ENCODE results near the gene CDKAL1. TPM values are rescaled to one million over a fixed set of nuclear protein-coding genes. Genes with fewer than 3 reads are reported as not detected.
"Not testable (repeated sequence)": the region's sequence is repeated elsewhere in the genome, so short reads cannot be mapped to it uniquely, and the experiment has no call there.

Gene CDKAL1
- total RNA-seq, 1 donor from 2014 or later: 12.2 TPM

DNA sequence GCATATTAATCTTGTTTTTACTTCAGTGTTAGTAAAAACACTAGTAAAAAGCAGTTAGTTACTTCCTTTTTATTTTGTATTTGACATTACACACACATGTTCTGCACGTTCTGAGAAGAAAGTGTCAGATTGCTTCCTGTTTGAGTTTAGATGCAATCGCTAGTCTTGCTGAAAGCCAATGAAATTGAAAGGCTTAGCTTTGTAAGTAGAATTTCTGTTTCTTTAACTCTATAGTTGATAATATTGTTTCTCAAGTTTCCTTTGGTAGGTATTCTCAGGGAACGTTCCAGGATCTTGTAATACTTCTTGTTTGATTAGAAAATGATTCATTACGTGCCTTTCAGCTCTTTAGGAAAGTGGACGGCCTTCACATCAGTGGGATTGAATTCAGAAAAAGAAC lies 55.0 kb downstream of the CDKAL1 start:
- no peak overlapping the region for H3K4me3 ChIP-seq (ENCODE audit: low read depth, low read length)
- no peak for TF ChIP-seq CTCF (conservative IDR thresholded peaks at IDR 0.05; ENCODE audit: low read depth, low read length)
- DNase-seq (ENCODE audit: low read depth): no peak

DNA sequence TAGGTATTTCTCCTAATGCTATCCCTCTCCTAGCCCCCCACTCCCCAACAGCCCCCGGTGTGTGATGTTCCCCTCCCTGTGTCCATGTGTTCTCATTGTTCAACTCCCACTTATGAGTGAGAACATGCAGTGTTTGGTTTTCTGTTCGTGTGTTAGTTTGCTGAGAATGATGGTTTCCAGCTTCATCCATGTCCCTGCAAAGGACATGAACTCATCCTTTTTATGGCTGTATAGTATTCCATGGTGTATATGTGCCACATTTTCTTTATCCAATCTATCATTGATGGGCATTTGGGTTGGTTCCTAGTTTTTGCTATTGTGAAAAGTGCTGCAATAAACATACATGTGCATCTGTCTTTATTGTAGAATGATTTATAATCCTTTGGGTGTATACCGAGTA lies 56.2 kb downstream of the CDKAL1 start:
- not testable (repeated sequence) for DNase-seq (ENCODE audit: low read depth)

GRCh38 chr6:20594299-20594853 lies 60.1 kb downstream of the CDKAL1 start:
- DNase-seq (ENCODE audit: low read depth); H3K4me3 ChIP-seq (ENCODE audit: low read depth, low read length): not testable (repeated sequence)

More for the DNA sequence above, 56.2 kb downstream of the CDKAL1 start:
- H3K4me3 ChIP-seq (ENCODE audit: low read depth, low read length): not testable (repeated sequence)

DNA sequence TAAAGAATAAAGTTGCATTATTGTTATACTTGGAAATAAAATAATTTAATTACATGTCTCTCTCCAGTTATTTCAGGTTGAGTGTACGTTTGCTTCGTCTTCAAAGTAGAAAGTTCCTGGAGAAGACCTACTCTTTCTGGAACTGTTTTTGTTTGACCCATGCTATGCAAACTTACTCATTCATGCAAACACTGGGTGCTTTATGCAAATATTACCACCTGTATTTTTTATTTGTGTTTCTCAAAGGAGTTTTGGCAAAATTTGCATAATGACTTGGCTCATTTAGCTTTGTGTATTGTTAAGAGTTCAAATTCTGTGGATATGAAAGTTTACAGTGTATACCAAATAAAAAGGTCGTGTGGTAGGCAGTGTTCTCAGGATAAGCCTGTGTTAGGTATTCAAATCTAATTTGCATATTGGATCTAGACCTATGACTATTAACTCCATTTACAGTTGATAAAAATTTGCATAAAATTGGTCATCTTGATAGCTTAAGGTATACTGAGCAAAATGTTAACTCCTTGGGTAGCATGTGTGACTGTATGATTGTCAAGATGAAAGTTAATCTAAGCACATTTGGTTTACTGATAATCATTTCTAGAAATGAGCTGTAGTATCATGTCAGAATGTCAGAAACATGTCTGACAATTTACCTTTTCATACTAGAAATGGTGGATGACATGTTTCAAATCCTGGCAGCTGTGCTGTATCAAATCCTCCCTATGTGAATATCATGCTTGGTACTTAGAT lies 65.2 kb downstream of the CDKAL1 start:
- H3K4me3 ChIP-seq (ENCODE audit: low read depth, low read length): no peak overlapping the region
- DNase-seq (ENCODE audit: low read depth): no peak
- TF ChIP-seq CTCF (conservative IDR thresholded peaks at IDR 0.05; ENCODE audit: low read depth, low read length): no peak

DNA sequence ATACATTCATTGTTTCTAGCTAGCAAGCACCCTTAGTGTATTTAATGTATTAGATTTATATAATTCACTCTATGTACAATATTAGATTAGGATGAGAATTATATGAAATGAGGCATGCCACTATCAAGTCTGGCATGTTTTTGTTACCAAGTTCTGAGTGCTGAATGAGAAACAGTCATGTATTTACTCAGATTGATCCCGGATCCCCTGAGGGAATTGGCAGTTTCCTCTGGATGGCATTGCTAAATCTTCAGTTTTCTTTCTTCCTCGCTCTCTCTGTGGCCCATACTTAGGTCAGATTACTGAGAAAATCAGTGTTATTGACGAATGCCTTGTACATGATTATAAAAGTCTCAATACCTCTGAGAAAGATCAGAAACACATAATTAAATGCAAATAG lies 66.6 kb downstream of the CDKAL1 start:
- H3K4me3 ChIP-seq (ENCODE audit: low read depth, low read length): no peak overlapping the region
- DNase-seq (ENCODE audit: low read depth): no peak
- no peak for TF ChIP-seq CTCF (conservative IDR thresholded peaks at IDR 0.05; ENCODE audit: low read depth, low read length)

DNA sequence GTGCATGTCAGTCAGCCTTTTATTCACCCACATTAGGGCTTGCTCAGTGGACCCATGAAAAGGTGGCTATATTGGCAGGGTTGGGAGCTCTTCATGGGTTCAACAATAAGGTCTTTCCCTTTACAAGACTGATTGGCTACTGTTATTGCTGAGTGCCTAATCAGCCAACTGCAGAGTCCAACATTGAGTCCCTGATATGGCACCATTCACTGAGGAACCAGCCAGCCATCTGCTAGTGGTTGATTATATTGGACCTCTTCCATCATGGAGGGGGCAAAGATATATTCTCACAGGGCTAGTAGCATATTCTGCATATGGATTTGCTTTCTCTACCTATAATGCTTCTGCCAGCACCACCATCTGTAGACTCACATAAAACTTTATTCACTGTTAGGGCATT lies 69.9 kb downstream of the CDKAL1 start:
- no peak for DNase-seq (ENCODE audit: low read depth)
- no peak for TF ChIP-seq CTCF (conservative IDR thresholded peaks at IDR 0.05; ENCODE audit: low read depth, low read length)
- no peak overlapping the region for H3K4me3 ChIP-seq (ENCODE audit: low read depth, low read length)

DNA sequence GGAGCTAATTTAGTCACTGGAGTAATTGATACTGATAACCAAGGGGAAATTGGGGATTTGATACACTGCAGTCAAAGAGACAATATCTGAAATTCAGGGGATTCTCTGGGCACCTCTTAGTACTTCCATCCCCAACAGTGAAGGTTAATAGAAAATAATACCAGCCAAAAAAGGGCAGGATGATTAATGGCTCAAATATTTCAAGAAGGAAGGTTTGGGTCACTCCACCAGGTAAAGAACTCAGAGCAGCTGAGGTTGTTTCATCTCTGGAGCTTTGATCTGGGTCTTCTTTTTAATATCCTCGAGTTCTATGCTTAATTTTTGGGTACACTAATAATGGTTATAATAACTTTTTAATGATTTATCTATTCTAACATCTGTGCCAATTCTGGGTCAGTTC lies 70.8 kb downstream of the CDKAL1 start:
- no peak for DNase-seq (ENCODE audit: low read depth)
- H3K4me3 ChIP-seq (ENCODE audit: low read depth, low read length): no peak overlapping the region
- no peak for TF ChIP-seq CTCF (conservative IDR thresholded peaks at IDR 0.05; ENCODE audit: low read depth, low read length)

DNA sequence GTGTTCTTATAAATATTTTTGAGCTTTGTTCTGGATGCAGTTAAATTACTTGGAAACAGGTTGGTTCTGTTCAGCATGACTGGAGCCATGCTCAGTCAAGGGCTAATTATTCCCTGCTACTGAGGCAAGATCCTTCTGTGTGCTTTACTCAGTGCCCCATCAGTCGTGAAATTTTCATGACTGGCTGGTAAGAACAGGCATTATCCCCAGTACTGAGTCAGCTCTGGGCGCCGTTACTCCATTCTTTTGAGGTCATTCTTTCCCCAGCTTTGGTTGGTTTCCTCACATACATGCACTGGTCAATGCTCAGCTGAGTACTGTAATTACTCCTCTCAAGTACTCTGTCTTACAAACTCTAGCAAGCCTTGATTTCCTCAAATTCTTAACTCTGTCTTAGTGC lies 71.3 kb downstream of the CDKAL1 start:
- no peak for TF ChIP-seq CTCF (conservative IDR thresholded peaks at IDR 0.05; ENCODE audit: low read depth, low read length)
- DNase-seq (ENCODE audit: low read depth): peak; percentile 94
- H3K4me3 ChIP-seq (ENCODE audit: low read depth, low read length): no peak overlapping the region

Data from epithelial cell of proximal tubule (primary cell).